Endodermal cell (in vitro differentiated cells): Measurements from ENCODE around the gene SLC34A3. TPM values are rescaled to one million over a fixed set of nuclear protein-coding genes. Genes with fewer than 3 reads are reported as not detected.

Experiments
- DNase-seq: peaks from one replicate; pipeline ENCODE4 v3.0.0-alpha.2; 2017
- H3K27ac ChIP-seq: 2 replicates; pipeline ENCODE4 v1.5.1; 2013; ENCODE audit warnings: mild to moderate bottlenecking, low read depth, low read length, moderate library complexity
- H3K27me3 ChIP-seq: 2 replicates; pipeline ENCODE4 v1.6.1; 2013; ENCODE audit warnings: mild to moderate bottlenecking, low read length, moderate library complexity; ENCODE audit not compliant: insufficient read depth, control insufficient read depth, poor library complexity, severe bottlenecking
- H3K36me3 ChIP-seq: 2 replicates; pipeline ENCODE4 v1.7.0; 2013; ENCODE audit warnings: mild to moderate bottlenecking, low read length, moderate library complexity; ENCODE audit not compliant: control insufficient read depth, insufficient read depth
- H3K4me1 ChIP-seq: one replicate; pipeline ENCODE4 v1.7.0; 2013; ENCODE audit warnings: low read length; ENCODE audit not compliant: control insufficient read depth, insufficient read depth
- H3K4me3 ChIP-seq: 2 replicates; pipeline ENCODE4 v1.5.1; 2013; ENCODE audit warnings: mild to moderate bottlenecking, low read length, moderate library complexity
- H3K9ac ChIP-seq: 2 replicates; pipeline ENCODE4 v1.6.1; 2013; ENCODE audit warnings: mild to moderate bottlenecking, low read length, moderate library complexity; ENCODE audit not compliant: poor library complexity, severe bottlenecking; ENCODE audit errors: extremely low read depth
- H3K9me3 ChIP-seq: 2 replicates; pipeline ENCODE4 v1.6.1; 2013; ENCODE audit warnings: mild to moderate bottlenecking, low read length, moderate library complexity; ENCODE audit not compliant: control insufficient read depth
- H3K27ac Mint-ChIP-seq: 2 replicates; pipeline ENCODE4 v1.8.0; 2020; ENCODE audit warnings: mixed read lengths
- H3K27me3 Mint-ChIP-seq: 2 replicates; pipeline ENCODE4 v1.8.0; 2021; ENCODE audit warnings: mild to moderate bottlenecking, mixed read lengths; ENCODE audit not compliant: insufficient read depth
- H3K36me3 Mint-ChIP-seq: 2 replicates; pipeline ENCODE4 v1.8.0; 2020; ENCODE audit warnings: low read depth, mixed read lengths
- H3K4me1 Mint-ChIP-seq: 2 replicates; pipeline ENCODE4 v1.8.0; 2020; ENCODE audit warnings: mixed read lengths
- H3K4me3 Mint-ChIP-seq: 2 replicates; pipeline ENCODE4 v1.8.0; 2020; ENCODE audit warnings: mild to moderate bottlenecking, moderate library complexity, mixed read lengths
- H3K9me3 Mint-ChIP-seq: 2 replicates; pipeline ENCODE4 v1.8.0; 2020; ENCODE audit warnings: mild to moderate bottlenecking, mixed read lengths
- CTCF ChIP-seq: fragments of 200-600 bp; sonication (generic); conservative IDR thresholded peaks from 2 replicates; pipeline ENCODE4 v1.5.0; 2021; ENCODE audit warnings: antibody characterized with exemption, mild to moderate bottlenecking
- WGBS, 2 experiments: methylation state at CpG; one replicate each; pipeline versions ENCODE4 v1.1.5 to v1.1.7; 2013; ENCODE audit warnings: missing lambda C conversion rate in 2 of 2, mixed read lengths in 1 of 2; ENCODE audit not compliant: insufficient coverage in 1 of 2, insufficient read length in 1 of 2; 5-methylcytosine and 5-hydroxymethylcytosine counted together
- total RNA-seq, 2 donors: library from RNA; stranded (reverse); fragmentation: NEBNext Ultra II Directional in 1 of 2; extraction: Animal tissue kit (Norgen Biotek cat#: 25700) in 1 of 2; gene quantifications; 2 replicates in 1 of 2; 3 replicates in 1 of 2; pipeline ENCODE4 v1.2.1, GENCODE V29; 2021

Gene SLC34A3
- total RNA-seq, 2 donors from 2014 or later: 0.15 TPM; not detected in 1

- H3K36me3 ChIP-seq: peaks cover 14% of the 10 kb centered on the region
- no peak overlapping the region for H3K9ac ChIP-seq
- peaks cover 15% of the 10 kb centered on the region for H3K4me1 ChIP-seq
- WGBS, 2 experiments: 95% methylated on average over 2 of the region's 2 CpGs; no CpG with 5 or more reads in 1 of the 2 experiments
- no peak overlapping the region for H3K4me3 Mint-ChIP-seq
- no peak for DNase-seq
- H3K9me3 Mint-ChIP-seq: no peaks in the 10 kb centered on the region
- no peak for TF ChIP-seq CTCF
- peaks cover 9% of the 10 kb centered on the region for H3K36me3 Mint-ChIP-seq
- H3K27me3 Mint-ChIP-seq: no peaks in the 10 kb centered on the region
- H3K27ac ChIP-seq: no peak overlapping the region
- H3K27me3 ChIP-seq: no peaks in the 10 kb centered on the region
- H3K27ac Mint-ChIP-seq: no peak overlapping the region
- peaks cover 12% of the 10 kb centered on the region for H3K4me1 Mint-ChIP-seq
- no peak overlapping the region for H3K4me3 ChIP-seq
- H3K9me3 ChIP-seq: no peaks in the 10 kb centered on the region
Measured at GRCh38 chr9:137192859-137193258, 37.8 kb upstream of the SLC34A3 start.

GRCh38 chr9:137193771-137194170 lies 36.9 kb upstream of the SLC34A3 start:
- DNase-seq: no peak
- Histone ChIP-seq H3K27me3 (no peaks in the 10 kb centered on the region), H3K9me3 (no peaks in the 10 kb centered on the region), H3K4me1 (peaks cover 24% of the 10 kb centered on the region), H3K9ac (no peak overlapping the region), H3K4me3 (no peak overlapping the region), H3K27ac (no peak overlapping the region), H3K36me3 (peaks cover 14% of the 10 kb centered on the region)
- Mint-ChIP-seq H3K27ac (no peak overlapping the region), H3K36me3 (peaks cover 9% of the 10 kb centered on the region), H3K27me3 (no peaks in the 10 kb centered on the region), H3K4me3 (no peak overlapping the region), H3K9me3 (no peaks in the 10 kb centered on the region), H3K4me1 (peaks cover 17% of the 10 kb centered on the region)
- no peak for TF ChIP-seq CTCF
- 92 to 100% methylated on average over 3 to 14 of the region's 14 CpGs for WGBS, 2 experiments

GRCh38 chr9:137194388-137194787 lies 36.3 kb upstream of the SLC34A3 start:
- Histone ChIP-seq H3K9me3 (no peaks in the 10 kb centered on the region), H3K4me1 (peaks cover 29% of the 10 kb centered on the region), H3K27ac (no peak overlapping the region), H3K27me3 (no peaks in the 10 kb centered on the region), H3K36me3 (peaks cover 14% of the 10 kb centered on the region), H3K9ac (no peak overlapping the region), H3K4me3 (no peak overlapping the region)
- Mint-ChIP-seq H3K27me3 (no peaks in the 10 kb centered on the region), H3K9me3 (no peaks in the 10 kb centered on the region), H3K27ac (no peak overlapping the region), H3K4me1 (peaks cover 15% of the 10 kb centered on the region), H3K36me3 (peaks cover 9% of the 10 kb centered on the region), H3K4me3 (no peak overlapping the region)
- TF ChIP-seq CTCF: no peak
- WGBS, 2 experiments: 85 to 95% methylated on average over 3 to 16 of the region's 16 CpGs
- no peak for DNase-seq
